Prostate gland (tissue), 2 donors: Measurements from ENCODE around the gene FTSJ3. TPM values are rescaled to one million over a fixed set of nuclear protein-coding genes. Genes with fewer than 3 reads are reported as not detected.

Experiments used
- DNase-seq: peaks from one replicate; pipeline ENCODE4 v3.0.0-alpha.2; 2019; ENCODE audit warnings: low spot score
- H3K27ac ChIP-seq, 2 donors: fragments of 200-600 bp; sonication (generic); 2 replicates each; pipeline ENCODE4 v1.5.1; 2017 to 2019
- H3K27me3 ChIP-seq: fragments of 200-600 bp; sonication (generic); replicated peaks from 2 replicates; pipeline ENCODE4 v1.5.1; 2019; ENCODE audit not compliant: insufficient read depth
- H3K36me3 ChIP-seq, 2 donors: fragments of 200-600 bp; sonication (generic); 1 replicate in 1 of 2; 2 replicates in 1 of 2; pipeline versions ENCODE4 v1.5.1 to v1.8.1; 2017 to 2019
- H3K4me1 ChIP-seq: fragments of 200-600 bp; sonication (generic); replicated peaks from 2 replicates; pipeline ENCODE4 v1.5.1; 2019
- H3K4me3 ChIP-seq, 2 donors: fragments of 200-600 bp; sonication (generic); 2 replicates each; pipeline ENCODE4 v1.5.1; 2017 to 2019
- H3K9me3 ChIP-seq: fragments of 200-600 bp; sonication (generic); 2 replicates; pipeline ENCODE4 v1.5.1; 2017
- CTCF ChIP-seq, 4 experiments: fragments of 200-600 bp in 2 of 4; fragments of 450-650 bp in 2 of 4; sonication (generic) in 2 of 4; IDR thresholded peaks; 1 replicate in 3 of 4; 2 replicates in 1 of 4; pipeline ENCODE4 v1.5.1; 2016 to 2019; ENCODE audit warnings: antibody characterized with exemption in 4 of 4, mild to moderate bottlenecking in 2 of 4, moderate library complexity in 2 of 4
- POLR2A ChIP-seq: fragments of 450-650 bp; IDR thresholded peaks from one replicate; pipeline ENCODE4 v1.6.1; 2016; ENCODE audit warnings: antibody characterized with exemption, mild to moderate bottlenecking
- POLR2AphosphoS5 ChIP-seq: sonication (generic); formaldehyde crosslinking; IDR thresholded peaks from one replicate; pipeline ENCODE4 v1.6.1; 2017; ENCODE audit warnings: antibody characterized with exemption
- WGBS: methylation state at CpG from one replicate; pipeline ENCODE4 v1.1.5; 2018; 5-methylcytosine and 5-hydroxymethylcytosine counted together
- intact Hi-C: fragments of 100-400 bp; cut with DNase I; formaldehyde crosslinking; loops from one replicate; pipeline ENCODE4 v1.14.2; 2022
- total RNA-seq, 2 donors: library from RNA; depleted of rRNA; stranded (reverse); fragments of >200 nt; gene quantifications; one replicate each; pipeline ENCODE4 v1.1.0, GENCODE V29; 2016

FTSJ3 gene
- total RNA-seq, 2 donors from 2014 or later: 29.4 to 46.6 TPM

- WGBS: 77% methylated on average over 12 of the region's 12 CpGs
- no peak for DNase-seq
- intact Hi-C loops: no loop called here
- peaks cover 19 to 29% of the 10 kb centered on the region in 2 donors for H3K36me3 ChIP-seq
- no peaks in the 10 kb centered on the region for H3K9me3 ChIP-seq
- peaks cover 40% of the 10 kb centered on the region for H3K4me1 ChIP-seq
- no peaks in the 10 kb centered on the region for H3K27me3 ChIP-seq
- H3K27ac ChIP-seq: peak overlapping the region; percentile 84 to 94
- TF ChIP-seq POLR2AphosphoS5 (no peak), POLR2A (no peak), CTCF (IDR thresholded peaks at IDR 0.05) (no peak)
- H3K4me3 ChIP-seq: no peak overlapping the region
Observed at GRCh38 chr17:63837480-63837879, 10.0 kb upstream of the FTSJ3 start.

- peaks cover 21 to 33% of the 10 kb centered on the region in 2 donors for H3K36me3 ChIP-seq
- peak overlapping the region; percentile 84 to 94 for H3K27ac ChIP-seq
- H3K9me3 ChIP-seq: no peaks in the 10 kb centered on the region
- no peak for DNase-seq
- intact Hi-C loops: no loop called here
- no peaks in the 10 kb centered on the region for H3K27me3 ChIP-seq
- TF ChIP-seq POLR2AphosphoS5 (no peak), POLR2A (no peak), CTCF (IDR thresholded peaks at IDR 0.05) (no peak)
- 95% methylated on average over 7 of the region's 7 CpGs for WGBS
- H3K4me3 ChIP-seq: no peak overlapping the region
- H3K4me1 ChIP-seq: peaks cover 40% of the 10 kb centered on the region
Observed at GRCh38 chr17:63836811-63837210, 9.3 kb upstream of the FTSJ3 start.

- peak overlapping the region; percentile 17 to 35 for H3K27ac ChIP-seq
Observed at GRCh38 chr17:63835167-63835720, 7.8 kb upstream of the FTSJ3 start.

GRCh38 chr17:63834431-63835166 lies 7.1 kb upstream of the FTSJ3 start:
- Histone ChIP-seq H3K4me1 (peaks cover 23% of the 10 kb centered on the region), H3K9me3 (no peaks in the 10 kb centered on the region), H3K27me3 (no peaks in the 10 kb centered on the region), H3K27ac (peak overlapping the region; percentile 17 to 35), H3K4me3 (no peak overlapping the region), H3K36me3 (peaks cover 34 to 49% of the 10 kb centered on the region in 2 donors)
- TF ChIP-seq POLR2AphosphoS5 (peak; percentile 51), POLR2A (no peak), CTCF (IDR thresholded peaks at IDR 0.05) (peak in 3 of 4 experiments; percentile 25 to 62 (median 57))
- peak; percentile 60 for DNase-seq
- intact Hi-C loops: no loop called here
- WGBS: 35% methylated on average over 13 of the region's 13 CpGs

More at GRCh38 chr17:63835167-63835720, 7.8 kb upstream of the FTSJ3 start:
- no peak for DNase-seq
- Histone ChIP-seq H3K27me3 (no peaks in the 10 kb centered on the region), H3K4me1 (peaks cover 29% of the 10 kb centered on the region), H3K36me3 (peaks cover 29 to 44% of the 10 kb centered on the region in 2 donors), H3K9me3 (no peaks in the 10 kb centered on the region), H3K4me3 (no peak overlapping the region)
- no peak for TF ChIP-seq POLR2AphosphoS5
- TF ChIP-seq CTCF (IDR thresholded peaks at IDR 0.05): no peak
- no peak for TF ChIP-seq POLR2A
- intact Hi-C loops: no loop called here
- 85% methylated on average over 9 of the region's 9 CpGs for WGBS
